GM10248 (cell line): ENCODE results near the gene CCDC127.
A peak's percentile ranks its signal among the peaks of the same experiment; 100 is the strongest.
"Not testable (repeated sequence)": the region's sequence is repeated elsewhere in the genome, so short reads cannot be mapped to it uniquely, and the experiment has no call there.

ENCODE experiments used
- CTCF ChIA-PET: fragments of 300-600 bp; sonication (Branson Sonifier 250); formaldehyde crosslinking; extraction: SDS; loops from one replicate; lab custom pipeline; 2021; ENCODE audit warnings: antibody characterized with exemption; lab: Yijun Ruan, JAX
- POLR2A ChIA-PET: fragments of 350-650 bp; sonication (Branson Sonifier 250); formaldehyde crosslinking; extraction: SDS; loops from one replicate; lab custom pipeline; 2020; ENCODE audit warnings: antibody characterized with exemption; lab: Yijun Ruan, JAX
- DNase-seq: peaks from one replicate; pipeline ENCODE4 v3.0.0; 2012; ENCODE audit errors: extremely low spot score
- CTCF ChIP-seq: IDR thresholded peaks from 2 replicates; pipeline ENCODE4 v1.5.1; 2012; ENCODE audit warnings: mild to moderate bottlenecking, low read depth; ENCODE audit errors: extremely low read depth, missing control alignments, control extremely low read depth

CCDC127 gene

GRCh38 chr5:217494-218456 is at the start of gene CCDC127, which contains the start of gene SDHA:
Gene CCDC127 (minus strand): TSS chr5:218153. CDS start chr5:216849, 1,304 bp downstream.
Gene SDHA (plus strand): TSS chr5:218320. CDS start chr5:218356, 36 bp downstream.
- TF ChIP-seq CTCF: peak; percentile 37
- CTCF ChIA-PET: interaction anchor here (0.7 to 2.8 kb wide), 7 partner anchors 8 to 30 kb away, joined by 3 to 17 read pairs (median 5); no protein-coding TSS in a partner anchor
- DNase-seq: peak; percentile 100
- POLR2A ChIA-PET: not testable (repeated sequence)

GRCh38 chr5:267716-268115 is 49.8 kb upstream of the CCDC127 start:
- no peak for TF ChIP-seq CTCF
- ChIA-PET CTCF (no interaction called here), POLR2A (no interaction called here)
- no peak for DNase-seq

- CTCF ChIA-PET, POLR2A ChIA-PET, DNase-seq: not testable (repeated sequence)
Observed at GRCh38 chr5:266311-267026, 48.5 kb upstream of the CCDC127 start.

GRCh38 chr5:264338-264737 is 46.4 kb upstream of the CCDC127 start:
- ChIA-PET POLR2A (no interaction called here), CTCF (interaction anchor here (1.7 kb wide), 1 partner anchor 18 kb away, joined by 3 read pairs; no protein-coding TSS in a partner anchor)
- no peak for TF ChIP-seq CTCF
- DNase-seq: no peak

- DNase-seq, POLR2A ChIA-PET: not testable (repeated sequence)
Observed at GRCh38 chr5:263275-263974, 45.5 kb upstream of the CCDC127 start.

GRCh38 chr5:257148-257547 is 39.2 kb upstream of the CCDC127 start:
- POLR2A ChIA-PET: no interaction called here
- no peak for DNase-seq
- CTCF ChIA-PET: no interaction called here
- TF ChIP-seq CTCF: no peak

More at GRCh38 chr5:263275-263974, 45.5 kb upstream of the CCDC127 start:
- CTCF ChIA-PET: interaction anchor here (1.7 kb wide), 1 partner anchor 18 kb away, joined by 3 read pairs; no protein-coding TSS in a partner anchor

GRCh38 chr5:256347-256746 is 38.4 kb upstream of the CCDC127 start:
- DNase-seq, CTCF ChIA-PET, POLR2A ChIA-PET: not testable (repeated sequence)

GRCh38 chr5:255116-255515 is 37.2 kb upstream of the CCDC127 start:
- CTCF ChIA-PET, POLR2A ChIA-PET: not testable (repeated sequence)

GRCh38 chr5:254322-254721 is 36.4 kb upstream of the CCDC127 start:
- CTCF ChIA-PET, POLR2A ChIA-PET, DNase-seq: not testable (repeated sequence)

More at GRCh38 chr5:255116-255515, 37.2 kb upstream of the CCDC127 start:
- DNase-seq: not testable (repeated sequence)
